ENCODE data around the gene PRKCZ. TPM values are rescaled to one million over a fixed set of nuclear protein-coding genes. Genes with fewer than 3 reads are reported as not detected.

PRKCZ gene
- polyA plus RNA-seq, 1 of the 3 experiments (the other 2 are of a cell fraction) = 24.2 TPM

DNA sequence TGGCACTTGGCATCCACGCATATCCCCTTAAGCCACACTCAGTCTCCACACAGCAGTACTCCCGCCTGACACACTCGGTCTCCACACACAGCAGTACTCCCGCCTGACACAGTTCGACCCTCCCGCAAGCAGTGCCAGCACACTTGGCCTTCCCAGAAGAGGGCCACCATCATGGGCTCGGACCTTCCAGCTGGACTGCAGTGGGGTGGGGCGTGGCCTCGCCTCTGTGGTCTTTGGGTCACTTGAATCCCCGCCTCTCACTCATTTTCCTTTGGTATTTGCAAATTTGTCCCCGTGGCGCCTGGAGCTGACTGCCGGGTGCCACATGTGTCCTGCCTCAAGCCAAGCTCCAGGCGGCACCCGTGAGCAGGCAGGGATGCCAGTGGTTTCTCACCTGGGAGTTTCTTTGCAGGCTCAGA is 80.7 kb downstream of the PRKCZ start:
- TF ChIP-seq CHD2 (IDR thresholded peaks at IDR 0.05; ENCODE audit: low read length, partially characterized antibody) (no peak), FOXM1 (IDR thresholded peaks at IDR 0.05; ENCODE audit: low read depth) (no peak)
- POLR2A ChIA-PET = no interaction called here
- no peaks in the 10 kb centered on the region for H3K27me3 ChIP-seq (ENCODE audit: insufficient read depth)
- no peaks in the 10 kb centered on the region for H4K20me1 ChIP-seq (ENCODE audit: insufficient read depth)
- peaks cover 0 to 29% of the 10 kb centered on the region in 2 experiments; a peak in 2 of 4 replicates for H3K4me1 ChIP-seq (ENCODE audit: control insufficient read depth in 1 of 2, insufficient read depth in 2 of 2, low read depth in 1 of 2, low read length in 1 of 2)
- no peaks in the 10 kb centered on the region for H3K79me2 ChIP-seq (ENCODE audit: insufficient read depth)
- DNase-seq = no peak
- H3K9me3 ChIP-seq = no peaks in the 10 kb centered on the region
- no peak overlapping the region for H2AFZ ChIP-seq (ENCODE audit: low read depth)
- H3K36me3 ChIP-seq (replicated peaks in 1 of 2; ENCODE audit: control insufficient read depth in 1 of 2, insufficient read depth in 2 of 2, low read length in 1 of 2) = no peaks in the 10 kb centered on the region
- no peak overlapping the region for H3K4me3 ChIP-seq (ENCODE audit: low read depth in 2 of 2, low read length in 1 of 2)
- no peak overlapping the region for H3K4me2 ChIP-seq
- no peak overlapping the region for H3K27ac ChIP-seq (ENCODE audit: low read depth in 2 of 2, low read length in 1 of 2)
- H3K9me2 ChIP-seq = no peaks in the 10 kb centered on the region
- WGBS (ENCODE audit: low lambda C conversion rate) = 90% methylated on average over 8 of the region's 15 CpGs
- H3K9ac ChIP-seq = no peak overlapping the region
- H3F3A ChIP-seq (replicated peaks; ENCODE audit: insufficient read depth) = peaks cover 5% of the 10 kb centered on the region
- CTCF ChIA-PET = interaction anchor here (1.2 to 2.2 kb wide), 3 partner anchors 9 to 57 kb away, joined by 3 to 7 read pairs (median 5); no protein-coding TSS in a partner anchor

DNA sequence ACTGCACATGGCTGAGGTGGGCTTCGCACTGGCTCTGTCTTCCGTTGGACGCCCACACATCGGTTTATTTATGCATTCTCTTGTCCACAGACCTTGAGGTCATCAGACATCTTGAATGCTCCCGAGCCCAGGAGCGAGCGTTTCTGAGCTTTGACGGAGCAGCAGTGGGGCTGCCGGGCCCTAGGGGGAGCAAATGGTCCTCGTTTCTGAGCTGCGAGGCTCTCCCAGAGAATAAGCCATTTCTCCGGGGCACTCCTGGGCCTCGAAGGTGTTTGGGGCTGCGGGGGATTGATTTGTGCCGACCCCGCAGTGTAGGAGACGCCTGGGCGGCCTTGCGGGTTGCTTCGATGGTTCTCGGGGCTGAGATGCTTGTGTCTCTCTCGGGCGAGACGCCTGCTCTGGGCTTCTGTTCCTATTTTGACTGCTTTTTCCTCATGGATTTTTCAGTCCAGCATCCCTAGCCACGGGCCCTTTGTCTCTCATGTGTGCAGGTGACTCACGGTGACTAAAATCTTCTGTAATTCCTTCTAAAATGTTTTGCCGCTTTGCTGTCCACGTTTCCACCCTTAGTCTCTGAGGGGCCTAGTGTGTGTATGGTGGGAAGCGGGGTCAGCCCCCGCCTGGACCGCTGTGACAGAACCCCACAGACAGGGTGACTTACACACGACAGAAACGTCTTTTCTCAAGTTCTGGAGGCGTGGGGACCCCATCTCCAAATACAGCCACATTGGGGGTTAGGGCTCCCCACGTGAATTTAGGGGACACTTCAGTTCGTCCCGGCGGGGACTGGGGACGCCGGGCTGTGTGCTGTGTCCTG is 82.2 kb downstream of the PRKCZ start:
- TF ChIP-seq SMC3 (IDR thresholded peaks at IDR 0.05; ENCODE audit: low read depth, low read length) (0 out of 2 replicates have a peak, but pooled peaks have one; percentile 21), MEF2A (IDR thresholded peaks at IDR 0.05; ENCODE audit: borderline replicate concordance, low read depth) (no peak), YY1 (IDR thresholded peaks at IDR 0.05; ENCODE audit: low read depth) (no peak), MXI1 (IDR thresholded peaks at IDR 0.05; ENCODE audit: low read depth, low read length) (no peak), CTCF (IDR thresholded peaks at IDR 0.05) (peak; percentile 47), FOSL2 (IDR thresholded peaks at IDR 0.05; ENCODE audit: borderline replicate concordance, low read depth) (peak; percentile 31; the same call in 1 of the 2 replicates), RAD21 (IDR thresholded peaks at IDR 0.05; ENCODE audit: low read length) (peak; percentile 59), POLR2AphosphoS5 (IDR thresholded peaks at IDR 0.05; ENCODE audit: low read depth, low read length) (no peak)
- TF ChIP-seq, protein P1, sequence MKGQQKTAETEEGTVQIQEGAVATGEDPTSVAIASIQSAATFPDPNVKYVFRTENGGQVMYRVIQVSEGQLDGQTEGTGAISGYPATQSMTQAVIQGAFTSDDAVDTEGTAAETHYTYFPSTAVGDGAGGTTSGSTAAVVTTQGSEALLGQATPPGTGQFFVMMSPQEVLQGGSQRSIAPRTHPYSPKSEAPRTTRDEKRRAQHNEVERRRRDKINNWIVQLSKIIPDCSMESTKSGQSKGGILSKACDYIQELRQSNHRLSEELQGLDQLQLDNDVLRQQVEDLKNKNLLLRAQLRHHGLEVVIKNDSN (IDR thresholded peaks at IDR 0.05; ENCODE audit: borderline replicate concordance, low read depth) = no peak
- Histone ChIP-seq H3K9me2 (no peaks in the 10 kb centered on the region), H3K79me2 (ENCODE audit: insufficient read depth) (no peaks in the 10 kb centered on the region), H3K4me2 (peak overlapping the region; percentile 84), H3K4me3 (ENCODE audit: low read depth in 2 of 2, low read length in 1 of 2) (peak overlapping the region; percentile 49 to 52), H3K27ac (ENCODE audit: low read depth in 2 of 2, low read length in 1 of 2) (peak overlapping the region; percentile 62 to 85), H3K4me1 (ENCODE audit: control insufficient read depth in 1 of 2, insufficient read depth in 2 of 2, low read depth in 1 of 2, low read length in 1 of 2) (peaks cover 0 to 33% of the 10 kb centered on the region in 2 experiments; a peak in 2 of 4 replicates), H3K9ac (peak overlapping the region; percentile 75; the same call in 1 of the 2 replicates), H4K20me1 (ENCODE audit: insufficient read depth) (no peaks in the 10 kb centered on the region), H3F3A (replicated peaks; ENCODE audit: insufficient read depth) (peaks cover 5% of the 10 kb centered on the region), H2AFZ (ENCODE audit: low read depth) (peak overlapping the region; percentile 79), H3K9me3 (no peaks in the 10 kb centered on the region), H3K36me3 (replicated peaks in 1 of 2; ENCODE audit: control insufficient read depth in 1 of 2, insufficient read depth in 2 of 2, low read length in 1 of 2) (no peaks in the 10 kb centered on the region), H3K27me3 (ENCODE audit: insufficient read depth) (no peaks in the 10 kb centered on the region)
- CTCF ChIA-PET = interaction anchor here (0.6 to 1.5 kb wide), 9 partner anchors 8 to 461 kb away, joined by 3 to 9 read pairs (median 3); no protein-coding TSS in a partner anchor
- POLR2A ChIA-PET = no interaction called here
- DNase-seq = peak; percentile 82
- 17% methylated on average over 19 of the region's 40 CpGs for WGBS (ENCODE audit: low lambda C conversion rate)

Data from SK-N-SH (cell line).